WERI-Rb-1 (cell line): ENCODE data around the gene CCL21.
A peak's percentile ranks its signal among the peaks of the same experiment; 100 is the strongest.
"Not testable (repeated sequence)": the region's sequence is repeated elsewhere in the genome, so short reads cannot be mapped to it uniquely, and the experiment has no call there.

Experiments
- DNase-seq: peaks from one replicate; pipeline ENCODE4 v3.0.0-alpha.2; 2020
- H3K27ac ChIP-seq: fragments of 250-450 bp; sonication (Bioruptor Pico); 2 replicates; pipeline ENCODE4 v1.5.1; 2020; ENCODE audit warnings: mild to moderate bottlenecking, moderate library complexity
- H3K27me3 ChIP-seq: fragments of 250-450 bp; sonication (Bioruptor Pico); 2 replicates; pipeline ENCODE4 v1.5.1; 2021; ENCODE audit warnings: mild to moderate bottlenecking, low read depth, moderate library complexity; ENCODE audit not compliant: insufficient read depth, severe bottlenecking
- H3K36me3 ChIP-seq: fragments of 250-450 bp; sonication (Bioruptor Pico); 2 replicates; pipeline ENCODE4 v1.5.1; 2020; ENCODE audit warnings: mild to moderate bottlenecking, moderate library complexity
- H3K4me3 ChIP-seq: 2 replicates; pipeline ENCODE4 v1.5.1; 2011; ENCODE audit warnings: low read depth, mild to moderate bottlenecking, control low read depth, low read length
- H3K9me3 ChIP-seq: fragments of 250-450 bp; sonication (Bioruptor Pico); 2 replicates; pipeline ENCODE4 v1.5.1; 2021; ENCODE audit warnings: mild to moderate bottlenecking, moderate library complexity; ENCODE audit not compliant: severe bottlenecking
- TF ChIP-seq, protein P1 (sequence below): IDR thresholded peaks from 2 replicates; pipeline ENCODE4 v1.5.1; 2011; ENCODE audit warnings: low read depth, mild to moderate bottlenecking, control low read depth, inconsistent platforms, low read length

CCL21 gene

DNA sequence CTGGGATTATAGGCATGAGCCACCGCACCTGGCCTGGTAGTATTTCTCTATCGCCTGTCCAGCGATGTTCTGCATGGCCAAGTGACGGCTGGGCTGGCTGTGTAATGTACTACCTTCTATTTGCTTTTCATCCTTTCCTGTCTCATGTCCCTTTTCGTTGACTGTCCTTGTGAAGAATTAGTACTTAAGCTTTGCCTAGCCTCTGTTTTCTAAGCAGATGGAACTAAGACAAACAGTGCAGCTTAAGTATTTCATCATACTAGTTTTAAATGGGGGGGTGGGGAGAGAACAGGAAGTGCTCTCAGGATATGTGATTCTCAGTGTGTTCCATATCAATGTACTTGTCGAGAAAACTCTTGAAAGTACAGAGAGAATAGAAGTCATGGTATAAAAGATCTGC, 31.7 kb upstream of the CCL21 start:
- peak overlapping the region; percentile 67 for H3K27ac ChIP-seq

DNA sequence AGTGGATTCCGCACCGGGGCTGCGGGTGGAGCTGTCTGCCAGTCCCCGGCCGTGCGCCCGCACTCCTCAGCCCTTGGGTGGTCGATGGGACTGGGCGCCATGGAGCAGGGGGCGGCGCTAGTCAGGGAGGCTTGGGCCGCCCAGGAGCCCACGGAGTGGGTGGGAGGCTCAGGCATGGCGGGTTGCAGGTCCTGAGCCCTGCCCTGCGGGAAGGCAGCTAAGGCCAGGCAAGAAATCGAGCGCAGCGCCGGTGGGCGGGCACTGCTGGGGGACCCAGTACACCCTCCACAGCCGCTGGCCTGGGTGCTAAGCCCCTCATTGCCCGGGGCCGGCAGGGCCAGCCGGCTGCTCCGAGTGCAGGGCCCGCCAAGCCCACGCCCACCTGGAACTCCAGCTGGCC, 30.2 kb upstream of the CCL21 start:
- not testable (repeated sequence) for H3K27me3 ChIP-seq, H3K36me3 ChIP-seq, DNase-seq

More for the DNA sequence above, 31.7 kb upstream of the CCL21 start:
- Histone ChIP-seq H3K27me3 (no peaks in the 10 kb centered on the region), H3K36me3 (no peaks in the 10 kb centered on the region), H3K9me3 (no peaks in the 10 kb centered on the region), H3K4me3 (no peak overlapping the region)
- TF ChIP-seq, protein P1, sequence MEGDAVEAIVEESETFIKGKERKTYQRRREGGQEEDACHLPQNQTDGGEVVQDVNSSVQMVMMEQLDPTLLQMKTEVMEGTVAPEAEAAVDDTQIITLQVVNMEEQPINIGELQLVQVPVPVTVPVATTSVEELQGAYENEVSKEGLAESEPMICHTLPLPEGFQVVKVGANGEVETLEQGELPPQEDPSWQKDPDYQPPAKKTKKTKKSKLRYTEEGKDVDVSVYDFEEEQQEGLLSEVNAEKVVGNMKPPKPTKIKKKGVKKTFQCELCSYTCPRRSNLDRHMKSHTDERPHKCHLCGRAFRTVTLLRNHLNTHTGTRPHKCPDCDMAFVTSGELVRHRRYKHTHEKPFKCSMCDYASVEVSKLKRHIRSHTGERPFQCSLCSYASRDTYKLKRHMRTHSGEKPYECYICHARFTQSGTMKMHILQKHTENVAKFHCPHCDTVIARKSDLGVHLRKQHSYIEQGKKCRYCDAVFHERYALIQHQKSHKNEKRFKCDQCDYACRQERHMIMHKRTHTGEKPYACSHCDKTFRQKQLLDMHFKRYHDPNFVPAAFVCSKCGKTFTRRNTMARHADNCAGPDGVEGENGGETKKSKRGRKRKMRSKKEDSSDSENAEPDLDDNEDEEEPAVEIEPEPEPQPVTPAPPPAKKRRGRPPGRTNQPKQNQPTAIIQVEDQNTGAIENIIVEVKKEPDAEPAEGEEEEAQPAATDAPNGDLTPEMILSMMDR, result no peak
- peak; percentile 42 for DNase-seq

DNA sequence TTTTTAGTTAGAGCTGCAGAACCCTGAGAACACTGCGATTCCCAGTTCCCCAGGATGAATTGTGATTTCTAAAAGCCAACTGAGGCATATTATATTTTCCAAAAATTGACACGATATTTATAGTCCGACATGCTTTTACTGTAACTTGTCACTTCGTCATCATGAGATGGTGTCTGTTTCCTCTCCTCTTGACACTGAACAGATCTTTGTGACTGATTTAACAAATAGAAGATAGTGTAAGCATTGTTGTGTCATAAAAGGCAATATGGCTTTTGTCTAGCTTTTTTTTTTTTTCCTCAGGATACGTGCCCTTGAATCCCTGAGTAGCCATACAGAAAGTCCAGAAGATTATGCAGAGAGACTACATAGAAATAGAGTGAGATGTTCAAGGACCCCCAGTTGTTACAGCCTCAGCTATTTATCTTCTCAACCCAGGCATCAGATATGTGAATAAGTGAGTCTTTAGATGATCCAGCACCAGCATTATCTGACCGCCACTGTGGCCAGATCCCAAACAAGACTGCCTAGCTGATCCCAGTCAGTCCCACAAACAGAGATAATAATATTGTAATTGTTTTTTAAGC, 27.8 kb upstream of the CCL21 start:
- Histone ChIP-seq H3K36me3 (no peaks in the 10 kb centered on the region), H3K9me3 (no peaks in the 10 kb centered on the region), H3K27ac (no peak overlapping the region), H3K4me3 (no peak overlapping the region), H3K27me3 (no peaks in the 10 kb centered on the region)
- TF ChIP-seq, protein P1, result no peak
- no peak for DNase-seq

More for the DNA sequence above, 30.2 kb upstream of the CCL21 start:
- not testable (repeated sequence) for H3K9me3 ChIP-seq, H3K27ac ChIP-seq, H3K4me3 ChIP-seq

DNA sequence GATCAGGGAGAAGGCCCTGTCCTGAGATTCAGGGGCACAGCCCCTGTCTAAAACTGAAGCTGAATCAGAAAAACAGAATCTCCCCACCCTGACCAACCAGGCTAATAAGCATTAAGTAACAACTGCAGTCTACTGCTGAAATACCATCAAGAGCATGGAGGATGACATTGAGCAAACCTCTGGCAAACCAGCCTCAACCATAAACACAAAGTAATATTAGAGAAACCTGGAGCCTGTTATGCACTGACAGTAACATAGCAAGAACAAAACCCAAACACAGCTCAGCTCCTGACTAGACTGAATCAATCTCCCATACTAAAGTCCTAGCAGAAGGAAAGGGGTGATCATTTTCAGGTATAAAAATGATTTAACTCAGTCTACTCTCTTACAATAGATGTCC, 24.8 kb upstream of the CCL21 start:
- H3K9me3 ChIP-seq, result no peaks in the 10 kb centered on the region
- no peaks in the 10 kb centered on the region for H3K36me3 ChIP-seq
- H3K4me3 ChIP-seq, result no peak overlapping the region
- TF ChIP-seq, protein P1, result no peak
- H3K27ac ChIP-seq, result no peak overlapping the region
- H3K27me3 ChIP-seq, result no peaks in the 10 kb centered on the region
- no peak for DNase-seq

DNA sequence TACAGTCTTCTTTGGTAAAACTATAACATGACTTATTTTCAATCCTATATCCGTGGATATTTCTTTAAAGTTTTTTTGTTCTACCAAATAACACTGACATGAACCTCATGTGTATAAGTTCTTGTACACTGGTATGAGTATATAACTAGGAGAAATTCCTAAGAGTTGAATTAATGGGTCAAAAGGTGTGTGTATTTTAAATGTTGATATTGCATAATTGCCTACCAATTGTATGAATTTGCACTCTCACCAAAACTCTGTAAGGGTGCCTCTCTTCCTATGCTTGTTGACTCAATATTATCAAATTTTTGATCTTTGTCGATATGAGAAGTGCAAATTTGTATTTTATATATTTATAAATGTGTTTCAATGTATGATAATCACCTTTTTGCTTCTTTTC, 22.9 kb upstream of the CCL21 start:
- no peak overlapping the region for H3K27ac ChIP-seq
- H3K27me3 ChIP-seq, result no peaks in the 10 kb centered on the region
- H3K9me3 ChIP-seq, result no peaks in the 10 kb centered on the region
- no peaks in the 10 kb centered on the region for H3K36me3 ChIP-seq
- H3K4me3 ChIP-seq, result no peak overlapping the region
- DNase-seq, result no peak
- TF ChIP-seq, protein P1, result no peak

DNA sequence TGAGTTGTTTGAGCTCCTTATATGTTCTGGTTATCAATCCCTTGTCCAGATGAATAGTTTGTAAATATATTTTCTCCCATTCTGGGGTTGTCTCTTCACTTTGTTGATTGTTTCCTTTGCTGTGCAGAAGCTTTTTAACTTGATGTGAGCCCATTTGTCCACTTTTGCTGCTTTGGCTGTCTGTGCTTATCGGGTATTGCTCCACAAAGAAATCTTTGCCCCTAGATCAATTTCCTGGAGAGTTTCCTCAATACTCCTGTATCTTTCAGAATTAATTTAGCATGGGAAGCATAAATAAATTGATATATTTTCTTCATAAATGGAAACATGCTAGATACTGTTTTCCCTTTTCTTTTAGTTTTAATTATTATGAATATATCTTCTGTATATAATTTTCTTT, 22.5 kb upstream of the CCL21 start:
- H3K9me3 ChIP-seq, result no peaks in the 10 kb centered on the region
- no peaks in the 10 kb centered on the region for H3K27me3 ChIP-seq
- TF ChIP-seq, protein P1, result no peak
- H3K36me3 ChIP-seq, result no peaks in the 10 kb centered on the region
- H3K27ac ChIP-seq, result no peak overlapping the region
- DNase-seq, result no peak
- H3K4me3 ChIP-seq, result no peak overlapping the region
